OCI-LY7 (cell line): ENCODE data around the gene RTP2.

Experiments used
- CTCF ChIP-seq: fragments of 200-600 bp; sonication (generic); conservative IDR thresholded peaks from 2 replicates; pipeline ENCODE4 v1.5.1; 2014; ENCODE audit warnings: mild to moderate bottlenecking, antibody characterized with exemption, low read length, moderate library complexity, mixed read lengths
- EZH2phosphoT487 ChIP-seq: fragments of 200-600 bp; sonication (generic); IDR thresholded peaks from 2 replicates; pipeline ENCODE4 v1.6.1; 2018; ENCODE audit warnings: low read depth, borderline replicate concordance, mild to moderate bottlenecking, mixed run types, antibody characterized with exemption, low read length, moderate library complexity, mixed read lengths

GRCh38 chr3:187750513-187751123 lies 48.3 kb upstream of the RTP2 start:
- TF ChIP-seq CTCF (no peak), EZH2phosphoT487 (no peak)
